Anterior cingulate cortex (tissue), 58 donors: Measurements from ENCODE around the gene PCGF5.
"Not testable (repeated sequence)": the region's sequence is repeated elsewhere in the genome, so short reads cannot be mapped to it uniquely, and the experiment has no call there.

ENCODE experiments used
- DNase-seq, 58 donors: peaks; one replicate each; lab custom pipeline; 2025; lab: John Stamatoyannopoulos, UW

The PCGF5 gene

DNA sequence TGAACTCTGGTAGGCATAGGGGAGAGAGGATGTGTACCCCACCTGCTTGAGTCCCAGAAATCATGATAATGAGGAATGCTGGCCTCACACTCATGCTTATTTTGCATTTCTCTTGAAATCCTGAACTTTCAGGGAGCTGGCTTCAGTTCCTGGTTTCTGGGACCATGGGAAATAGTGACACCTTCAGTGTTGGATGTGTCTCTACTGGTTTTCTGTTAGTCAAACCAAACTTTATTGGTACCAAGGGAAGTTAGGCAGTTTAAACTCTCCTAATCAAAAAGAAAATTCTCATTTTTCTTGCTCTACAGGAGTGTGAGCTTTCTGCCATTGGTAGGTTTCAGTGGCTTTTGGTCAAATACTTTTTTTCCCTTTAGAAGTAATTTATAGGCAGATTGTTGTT is 11.8 kb upstream of the PCGF5 start:
- DNase-seq, result no peak

DNA sequence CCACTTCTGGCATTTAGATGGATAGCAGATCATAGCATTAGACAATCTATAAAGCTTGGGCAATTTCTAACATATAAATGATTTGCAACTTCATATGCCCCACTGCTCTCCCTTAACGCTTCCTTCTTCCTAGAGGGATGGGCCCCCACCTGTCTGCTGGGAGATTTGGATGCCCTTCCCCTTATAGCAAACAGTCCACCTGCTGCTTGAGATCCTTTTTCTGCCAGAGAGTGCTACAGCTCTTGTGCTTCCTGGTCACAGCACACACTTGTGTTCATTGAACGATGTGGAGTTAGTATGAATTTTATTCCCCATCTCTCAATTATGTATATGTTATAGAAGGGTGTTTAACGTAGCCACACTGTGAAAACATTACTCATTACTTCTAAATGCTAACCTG is 10.4 kb upstream of the PCGF5 start:
- no peak for DNase-seq

DNA sequence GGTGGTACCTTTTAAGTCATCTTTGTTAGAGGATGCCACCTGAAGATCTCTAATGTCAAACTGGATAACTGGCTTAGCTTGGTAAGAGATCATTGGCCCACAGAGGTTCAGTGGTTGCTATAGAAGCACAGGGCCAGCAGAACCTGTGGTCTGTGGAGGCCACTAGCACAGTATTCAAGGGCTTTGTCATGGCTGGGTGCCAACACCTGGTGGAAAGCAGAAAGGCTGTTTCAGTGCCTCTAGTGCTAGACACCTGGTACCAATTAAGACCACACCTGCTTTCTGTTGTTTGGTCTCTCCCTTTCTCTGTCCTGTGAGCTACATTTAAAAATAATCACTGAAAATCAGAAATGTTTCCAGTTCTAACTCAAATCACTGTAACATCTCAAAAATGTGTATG is 10.0 kb upstream of the PCGF5 start:
- no peak for DNase-seq

DNA sequence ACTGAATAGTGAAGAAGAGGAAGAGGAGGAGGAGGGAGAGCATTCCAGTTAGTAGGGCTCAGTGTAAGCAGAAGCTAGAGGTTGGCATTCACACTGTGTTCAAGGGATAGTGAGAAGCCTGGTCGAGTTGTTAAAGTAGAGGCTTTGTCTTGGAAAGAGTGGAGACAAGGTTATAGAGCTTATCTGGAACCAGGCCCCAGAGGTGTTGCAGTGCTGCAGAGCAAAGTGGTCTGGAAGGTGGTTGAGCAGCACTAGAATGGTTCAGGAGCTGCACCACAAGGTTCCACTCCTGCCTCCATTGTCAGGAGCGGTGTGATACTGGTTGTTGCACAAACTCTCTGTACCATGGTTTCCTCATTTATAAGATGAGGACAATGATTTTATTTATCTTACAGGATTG is 8.8 kb upstream of the PCGF5 start:
- no peak for DNase-seq

DNA sequence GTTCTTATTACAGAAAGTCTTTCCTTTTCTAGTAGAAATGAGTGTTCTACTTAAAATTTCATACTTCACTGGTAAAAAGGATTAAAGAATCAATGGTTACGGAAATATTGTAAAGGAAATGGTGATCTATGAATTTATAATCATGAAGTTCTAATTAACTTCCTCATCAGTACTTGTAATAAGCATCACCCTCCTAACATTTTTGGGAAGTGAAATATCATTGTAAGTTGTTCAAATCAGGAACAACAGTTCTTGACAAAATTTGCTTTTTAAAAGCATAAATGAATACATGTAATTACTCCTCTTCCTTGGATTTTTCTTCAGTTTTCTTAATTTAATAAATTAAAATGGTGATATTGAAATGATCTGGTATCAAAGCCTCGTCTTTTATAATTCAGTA is 5.6 kb upstream of the PCGF5 start:
- DNase-seq, result no peak

DNA sequence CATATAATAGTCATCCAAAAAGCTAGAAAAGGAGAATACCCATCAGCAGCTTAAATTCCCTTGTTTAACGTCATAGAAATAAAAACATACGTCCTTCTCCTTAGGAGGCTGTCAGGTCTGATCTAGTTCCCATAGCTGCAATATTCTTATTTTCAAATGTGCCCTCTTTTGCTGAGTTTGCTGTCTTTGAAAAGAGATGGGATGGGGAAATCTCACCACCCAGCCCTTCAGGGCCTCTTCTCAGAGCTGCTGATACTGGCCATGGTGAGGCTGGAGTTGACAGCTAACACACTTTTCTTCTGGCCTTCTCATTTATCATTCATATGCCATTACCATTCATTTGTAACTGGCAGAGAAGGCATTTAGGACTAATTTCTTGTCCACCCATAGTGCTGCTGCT is 5.1 kb upstream of the PCGF5 start:
- no peak for DNase-seq

DNA sequence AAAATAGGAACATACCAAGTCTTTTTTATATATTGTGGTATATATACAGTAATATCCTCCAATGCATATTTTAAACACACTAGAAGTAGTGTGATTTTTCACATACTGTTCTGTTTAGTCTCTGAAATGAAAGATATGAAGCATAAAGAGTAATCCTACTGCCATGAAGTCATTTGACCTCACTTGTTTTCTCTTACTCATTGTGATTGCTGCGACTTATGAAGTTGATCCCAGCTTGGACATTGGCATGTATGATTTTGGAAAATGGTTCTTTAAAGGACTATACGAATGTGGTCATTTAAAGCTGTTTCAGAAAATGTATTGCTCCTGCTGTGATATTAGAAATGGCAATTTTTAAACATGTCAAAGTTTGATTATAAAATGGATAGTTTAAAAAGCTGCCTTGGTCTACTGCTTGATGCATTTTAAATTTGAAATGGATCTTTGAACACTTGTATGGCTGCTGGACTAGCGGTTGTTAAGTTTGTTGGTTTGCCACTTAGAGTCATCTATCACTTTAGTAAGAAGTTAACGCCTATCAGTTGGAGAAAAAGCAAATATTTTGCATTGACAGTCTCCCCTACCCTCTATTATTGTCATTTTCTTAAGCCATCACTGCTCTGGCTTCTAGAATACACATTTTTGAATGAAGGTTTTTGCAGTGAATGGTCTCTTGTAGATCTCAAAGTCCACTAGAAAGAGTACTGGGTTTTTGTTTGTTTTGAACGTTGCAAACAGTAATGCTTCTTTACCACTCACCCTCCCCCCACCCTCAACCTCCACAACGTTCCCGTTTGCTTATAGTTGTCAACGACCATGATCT is 881 bp upstream of the PCGF5 start:
- DNase-seq, result no peak

DNA sequence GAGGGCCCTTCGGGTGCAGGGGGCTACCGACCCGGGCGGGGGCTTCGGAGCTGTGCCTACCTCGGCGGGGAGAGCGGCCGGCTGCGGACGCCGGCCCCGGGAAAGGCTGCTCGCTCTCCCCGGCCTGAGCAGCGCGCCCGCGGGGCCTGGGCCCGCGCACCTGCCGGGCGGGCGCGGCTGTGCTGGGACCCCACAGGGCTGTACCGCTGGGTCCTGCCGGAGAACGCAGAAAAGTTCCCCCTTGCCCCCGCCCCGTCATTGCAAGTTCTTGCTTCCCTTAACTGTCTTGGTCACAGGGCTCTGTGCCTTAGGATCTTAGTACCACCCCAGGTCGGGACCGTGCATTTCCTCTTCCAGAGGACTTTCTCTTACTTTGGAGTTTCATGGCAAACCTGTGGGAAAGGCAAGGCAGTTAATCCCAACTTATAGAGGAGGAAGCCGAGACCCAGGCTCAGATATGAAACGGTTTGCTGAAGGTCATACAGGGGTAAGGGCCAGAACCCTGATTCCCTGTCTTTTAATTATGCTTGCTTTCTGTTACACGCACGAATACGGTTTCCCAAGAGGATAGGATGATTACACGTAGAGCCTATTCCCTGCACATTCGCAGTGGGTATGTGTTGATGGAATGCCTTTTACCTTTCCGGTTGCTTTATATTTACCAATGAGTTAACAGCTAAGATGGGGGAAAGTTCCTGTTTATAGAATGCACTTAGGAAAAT is 652 bp downstream of the PCGF5 start:
- DNase-seq, result peak in 10 of 58 donors; percentile 5 to 45 (median 28)

DNA sequence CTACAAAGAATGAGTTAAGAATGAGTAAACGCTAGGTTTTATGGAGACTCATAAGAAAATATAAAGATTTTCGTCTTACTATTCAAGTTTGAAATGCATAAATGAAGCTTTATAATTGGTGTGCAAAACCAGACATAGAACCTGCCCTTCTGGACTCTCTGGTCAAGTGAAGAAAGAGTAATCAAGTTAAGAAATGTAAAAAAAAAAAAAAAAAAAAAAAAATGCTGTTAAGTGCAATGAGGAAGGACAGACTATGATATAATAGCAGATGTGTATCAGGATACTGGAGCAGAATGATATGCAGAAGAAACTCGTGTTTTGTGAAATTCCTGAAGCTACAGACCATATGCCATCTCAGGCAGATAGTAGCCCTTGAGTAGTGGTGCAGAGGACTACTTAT is 5.6 kb downstream of the PCGF5 start:
- no peak for DNase-seq

DNA sequence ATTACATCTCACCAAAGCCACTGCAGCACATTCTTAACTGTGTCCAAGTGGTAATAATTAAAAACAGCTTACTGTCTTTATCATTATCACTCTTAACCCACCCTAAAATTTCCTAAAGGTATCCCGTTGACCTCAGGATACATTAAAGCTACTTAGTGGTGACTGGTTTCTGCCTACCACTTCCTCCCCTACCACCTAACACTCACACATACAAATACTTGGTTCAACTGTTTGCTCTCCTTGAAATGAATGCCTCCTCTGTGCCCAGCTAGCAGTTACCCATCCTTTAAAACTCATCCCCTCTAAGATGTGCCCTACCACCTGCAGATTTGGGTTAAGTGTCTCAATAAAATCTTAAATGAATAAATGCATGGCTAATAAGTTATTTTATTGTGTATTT is 7.1 kb downstream of the PCGF5 start:
- no peak for DNase-seq

DNA sequence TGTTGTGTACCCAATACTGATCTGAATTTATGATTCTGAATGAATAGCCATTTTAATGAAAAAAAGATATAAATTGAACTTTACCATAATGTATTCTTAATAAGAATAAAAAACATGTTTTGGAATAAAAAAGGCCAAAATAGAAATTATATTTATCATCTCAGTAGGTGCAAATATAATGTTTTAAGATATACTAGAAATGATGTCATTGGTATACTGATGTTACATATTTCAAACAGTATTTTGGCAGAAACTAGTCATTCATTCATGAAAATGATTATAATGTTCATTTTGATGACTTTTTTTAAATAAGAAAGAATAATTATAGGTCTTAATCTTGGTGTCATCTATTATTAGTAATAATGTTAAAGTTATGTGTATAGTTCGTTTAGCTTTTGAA is 9.2 kb downstream of the PCGF5 start:
- DNase-seq, result no peak

DNA sequence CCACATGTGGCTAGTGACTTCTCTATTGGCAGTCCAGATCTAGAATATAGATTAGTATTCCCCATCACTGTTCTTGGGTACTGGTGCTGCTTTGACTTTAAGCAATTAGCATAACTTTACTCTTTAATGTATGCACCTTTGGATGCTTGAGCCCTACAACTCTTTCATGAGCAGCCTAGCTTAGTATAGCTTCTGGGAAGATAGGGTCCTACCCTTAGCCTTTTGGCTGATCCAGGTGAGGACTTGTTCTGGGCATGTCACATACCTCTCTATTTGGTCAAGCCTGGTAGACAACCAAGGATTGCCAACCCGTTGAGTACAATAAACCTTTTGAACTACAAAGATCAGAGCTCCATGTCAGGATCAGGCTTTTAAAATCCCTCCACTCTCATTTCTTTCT is 17.7 kb downstream of the PCGF5 start:
- no peak for DNase-seq

DNA sequence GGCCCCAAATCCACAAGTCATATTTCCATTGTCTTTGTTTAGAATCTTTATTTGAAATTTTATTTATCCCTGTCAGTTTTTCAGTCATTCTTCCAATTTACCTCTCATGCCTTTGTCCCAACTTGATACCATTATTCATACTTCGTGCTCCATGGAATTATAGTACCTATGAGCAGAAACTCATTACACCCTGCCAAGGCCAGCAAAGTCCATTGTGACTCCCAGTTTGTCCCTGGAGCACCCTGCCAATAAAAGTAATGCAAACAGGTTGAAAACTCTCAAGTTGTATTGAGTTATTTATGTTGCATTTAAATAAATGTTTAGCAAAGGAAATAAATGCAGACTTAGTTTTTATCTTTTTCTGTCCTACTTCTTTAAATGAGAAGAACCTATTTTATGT is 19.3 kb downstream of the PCGF5 start:
- DNase-seq, result no peak

DNA sequence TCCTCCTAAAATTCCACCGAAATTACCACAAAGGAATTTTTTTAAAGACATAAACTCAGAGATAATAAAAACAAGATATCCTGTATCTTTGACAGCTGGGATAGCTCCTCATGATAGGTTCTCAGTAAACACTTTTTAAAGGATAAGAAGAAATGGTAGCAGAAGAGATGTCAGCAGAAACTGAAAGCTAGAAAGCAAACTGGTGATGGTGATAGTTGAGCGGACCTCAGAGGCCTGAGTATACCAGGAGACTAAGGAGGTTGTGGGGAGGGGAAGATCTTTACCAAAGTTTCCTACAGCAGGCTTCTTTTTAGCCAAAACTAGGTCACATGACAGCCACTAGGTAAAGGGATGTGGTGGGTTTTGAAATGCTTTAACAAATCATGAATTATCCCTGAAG is 22.5 kb downstream of the PCGF5 start:
- DNase-seq, result no peak

DNA sequence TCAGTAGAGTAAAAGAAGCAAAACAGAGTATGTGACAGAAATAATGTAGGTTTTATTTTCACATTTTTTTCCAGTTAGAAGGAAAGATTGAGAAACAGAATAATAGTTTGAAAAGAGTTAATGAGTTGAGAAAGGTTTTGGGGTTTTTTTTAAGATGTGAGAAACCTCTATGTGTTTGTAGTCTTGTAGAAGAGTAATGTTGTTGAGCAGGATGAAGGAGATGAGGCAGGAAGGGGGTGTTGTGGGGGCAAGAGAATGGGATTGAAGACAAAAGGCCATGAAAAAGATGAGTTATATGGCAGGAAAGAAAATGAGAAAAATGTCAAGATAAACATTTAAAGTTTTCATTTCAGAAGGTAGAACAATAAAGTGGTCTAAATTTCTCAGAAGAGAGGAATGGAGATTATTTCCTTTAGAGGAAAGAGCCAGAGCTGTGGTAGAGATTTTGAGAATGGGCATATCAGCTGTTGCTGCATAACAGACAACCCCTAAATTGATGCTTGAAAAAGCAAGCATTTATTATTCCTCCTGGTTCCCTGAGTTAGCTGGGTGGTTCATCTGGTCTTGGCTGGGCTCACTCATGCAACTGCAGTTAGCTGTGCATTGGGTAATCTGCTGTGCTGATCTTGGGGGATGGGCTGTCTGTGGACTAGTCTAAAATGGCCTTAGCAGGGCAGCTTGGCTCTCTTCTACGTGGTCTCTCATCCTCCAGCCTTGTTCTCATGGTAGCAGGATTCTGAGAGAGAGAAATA is 27.1 kb downstream of the PCGF5 start:
- DNase-seq, result peak in 4 of 58 donors; percentile 1 to 20 (median 4)

DNA sequence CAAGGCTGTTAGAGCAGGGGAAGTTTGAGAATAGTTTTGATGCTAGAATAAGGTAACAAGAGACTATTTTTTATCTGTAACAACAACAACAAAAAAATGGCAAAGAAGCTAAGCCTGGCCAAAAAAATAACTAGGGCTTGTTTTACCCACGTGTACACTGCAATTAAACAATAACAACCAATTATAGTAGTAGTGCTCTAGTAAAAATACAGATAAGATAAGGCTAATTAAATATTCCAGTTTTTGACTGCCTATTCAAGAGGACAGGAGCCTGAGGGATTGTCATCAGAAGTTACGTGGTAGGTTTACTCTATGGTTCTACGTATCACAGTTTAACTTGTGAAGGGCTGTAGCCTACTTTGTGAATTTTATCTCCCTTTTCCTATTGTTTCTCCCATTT is 29.2 kb downstream of the PCGF5 start:
- DNase-seq, result no peak

DNA sequence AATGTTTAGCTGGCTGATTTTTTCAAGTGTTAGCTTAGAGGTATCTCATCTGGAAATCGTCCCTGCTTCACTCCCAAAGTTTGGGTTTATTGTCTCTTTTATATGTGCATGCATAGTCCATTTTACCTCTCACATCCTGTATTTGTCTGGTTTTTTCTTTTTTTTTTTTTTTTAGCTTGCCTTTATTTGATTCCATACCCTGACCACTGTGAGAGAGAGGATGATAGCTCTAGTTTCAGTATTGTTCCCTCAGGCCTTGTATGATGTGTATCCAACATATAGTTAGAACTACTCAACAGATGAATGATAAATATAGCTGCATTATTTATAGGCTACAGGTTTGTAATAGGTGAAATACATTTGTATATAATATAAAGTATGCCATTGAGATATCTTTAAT is 29.9 kb downstream of the PCGF5 start:
- no peak for DNase-seq

DNA sequence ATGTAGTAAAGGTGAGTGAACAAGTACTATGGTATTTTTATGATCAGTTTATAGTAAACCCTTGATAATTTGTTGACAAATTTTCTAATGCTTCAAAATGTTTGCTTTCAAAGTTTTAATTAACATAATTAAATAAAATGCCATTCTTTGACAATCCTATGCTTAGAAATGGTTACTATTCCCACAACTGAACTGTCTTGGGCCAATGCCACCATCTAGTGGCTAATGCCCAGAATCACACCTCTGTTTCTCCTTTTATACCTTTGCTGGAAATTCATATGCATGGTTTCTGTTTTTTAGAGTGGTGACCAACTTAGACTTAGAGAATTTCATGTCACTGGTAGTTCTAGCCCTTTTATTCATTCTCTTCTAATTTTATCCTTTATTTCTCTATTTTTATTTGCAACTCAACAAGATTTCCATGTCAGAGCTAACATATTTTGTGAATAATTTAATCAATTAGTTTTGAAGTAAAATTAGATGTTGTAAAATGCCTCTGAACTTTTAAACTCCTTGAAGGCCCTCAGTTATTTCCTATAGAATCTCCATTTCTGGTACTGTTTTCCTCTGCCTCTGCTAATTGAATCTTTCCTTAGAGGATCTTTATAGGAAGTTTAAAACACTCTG is 31.1 kb downstream of the PCGF5 start:
- peak in 38 of 58 donors; percentile 1 to 57 (median 18) for DNase-seq

DNA sequence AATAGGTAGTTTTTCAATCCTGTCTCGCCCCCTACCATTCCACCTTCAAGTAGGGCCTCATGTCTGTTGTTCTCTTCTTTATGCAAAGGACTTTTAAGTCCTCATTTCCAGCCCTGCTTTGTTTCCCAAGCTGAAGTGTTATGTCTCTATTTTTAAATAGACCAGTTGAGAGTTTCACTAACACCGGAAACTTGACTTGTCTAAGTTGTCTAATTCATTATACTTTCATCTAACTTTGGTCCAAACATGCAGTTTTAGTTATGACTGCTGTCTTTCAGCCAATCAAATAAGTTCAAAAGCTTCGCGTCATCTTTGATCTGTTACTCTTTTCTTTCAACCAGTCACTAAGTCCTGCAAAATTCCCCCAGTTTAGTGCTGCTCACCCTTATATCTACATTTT is 32.8 kb downstream of the PCGF5 start:
- no peak for DNase-seq

DNA sequence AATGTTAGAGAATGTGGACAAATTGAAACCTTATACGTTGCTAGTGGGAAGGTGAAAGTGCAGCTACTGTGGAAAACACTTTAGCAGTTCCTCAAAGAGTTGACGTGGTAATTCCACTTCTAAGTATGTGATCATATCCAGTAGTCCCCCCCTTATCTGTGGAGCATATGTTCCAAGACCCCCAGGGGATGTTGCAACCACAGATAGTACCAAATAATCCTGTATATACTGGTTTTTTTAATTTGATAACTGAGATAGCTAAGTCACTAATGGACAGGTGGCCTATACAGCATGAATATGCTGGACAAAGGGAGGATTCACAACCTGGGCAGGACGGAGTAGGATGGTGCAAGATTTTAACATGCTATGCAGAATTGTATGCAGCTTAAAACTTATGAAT is 36.8 kb downstream of the PCGF5 start:
- no peak for DNase-seq

DNA sequence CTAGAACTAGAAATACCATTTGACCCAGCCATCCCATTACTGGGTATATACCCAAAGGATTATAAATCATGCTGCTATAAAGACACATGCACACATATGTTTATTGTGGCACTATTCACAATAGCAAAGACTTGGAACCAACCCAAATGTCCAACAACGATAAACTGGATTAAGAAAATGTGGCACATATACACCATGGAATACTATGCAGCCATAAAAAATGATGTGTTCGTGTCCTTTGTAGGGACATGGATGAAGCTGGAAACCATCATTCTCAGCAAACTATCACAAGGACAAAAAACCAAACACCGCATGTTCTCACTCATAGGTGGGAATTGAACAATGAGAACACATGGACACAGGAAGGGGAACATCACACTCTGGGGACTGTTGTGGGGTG is 40.0 kb downstream of the PCGF5 start:
- DNase-seq, result not testable (repeated sequence)
